ENCODE results near the gene RNASET2. TPM values are rescaled to one million over a fixed set of nuclear protein-coding genes. Genes with fewer than 3 reads are reported as not detected.
A peak's percentile ranks its signal among the peaks of the same experiment; 100 is the strongest.

The RNASET2 gene
- total RNA-seq, 2 donors from 2014 or later = 24.2 to 33.1 TPM

GRCh38 chr6:166957087-166957804 is 896 bp upstream of the RNASET2 start:
- peaks cover 0 to 9% of the 10 kb centered on the region in 2 donors for H3K4me1 ChIP-seq
- DNase-seq (ENCODE audit: low spot score) = peak; percentile 65
- H3K27ac ChIP-seq = peak overlapping the region; percentile 73 to 84
- no peaks in the 10 kb centered on the region for H3K36me3 ChIP-seq
- H3K9me3 ChIP-seq = no peaks in the 10 kb centered on the region
- H3K27me3 ChIP-seq = no peaks in the 10 kb centered on the region
- TF ChIP-seq CTCF (IDR thresholded peaks at IDR 0.05) = no peak
- peak overlapping the region; percentile 77 to 92 for H3K4me3 ChIP-seq

GRCh38 chr6:166955865-166956443 is 396 bp downstream of the RNASET2 start:
- Histone ChIP-seq H3K4me3 (peak overlapping the region; percentile 77 to 92), H3K4me1 (peaks cover 0 to 14% of the 10 kb centered on the region in 2 donors), H3K36me3 (no peaks in the 10 kb centered on the region), H3K9me3 (no peaks in the 10 kb centered on the region), H3K27me3 (no peaks in the 10 kb centered on the region), H3K27ac (peak overlapping the region; percentile 17 to 84)
- no peak for DNase-seq (ENCODE audit: low spot score)
- no peak for TF ChIP-seq CTCF (IDR thresholded peaks at IDR 0.05)

- Histone ChIP-seq H3K9me3 (no peaks in the 10 kb centered on the region), H3K4me3 (peak overlapping the region; percentile 77 to 92), H3K27ac (peak overlapping the region in 1 of 2 donors; percentile 84), H3K4me1 (peaks cover 0 to 19% of the 10 kb centered on the region in 2 donors), H3K36me3 (no peaks in the 10 kb centered on the region), H3K27me3 (no peaks in the 10 kb centered on the region)
- peak; percentile 66 for DNase-seq (ENCODE audit: low spot score)
- TF ChIP-seq CTCF (IDR thresholded peaks at IDR 0.05) = no peak
Observed at GRCh38 chr6:166955121-166955864, 1.1 kb downstream of the RNASET2 start.

- no peak for TF ChIP-seq CTCF (IDR thresholded peaks at IDR 0.05)
- Histone ChIP-seq H3K27me3 (no peaks in the 10 kb centered on the region), H3K4me1 (peaks cover 0 to 19% of the 10 kb centered on the region in 2 donors), H3K27ac (no peak overlapping the region), H3K36me3 (no peaks in the 10 kb centered on the region), H3K4me3 (no peak overlapping the region), H3K9me3 (no peaks in the 10 kb centered on the region)
- no peak for DNase-seq (ENCODE audit: low spot score)
Observed at GRCh38 chr6:166954118-166954713, 2.1 kb downstream of the RNASET2 start.

- Histone ChIP-seq H3K4me1 (peaks cover 0 to 19% of the 10 kb centered on the region in 2 donors), H3K36me3 (no peaks in the 10 kb centered on the region), H3K27me3 (no peaks in the 10 kb centered on the region), H3K4me3 (no peak overlapping the region), H3K27ac (no peak overlapping the region), H3K9me3 (no peaks in the 10 kb centered on the region)
- DNase-seq (ENCODE audit: low spot score) = no peak
- TF ChIP-seq CTCF (IDR thresholded peaks at IDR 0.05) = no peak
Observed at GRCh38 chr6:166952567-166953486, 3.5 kb downstream of the RNASET2 start.

Data from right atrium auricular region (tissue), 2 donors.